Daoy (cell line): Measurements from ENCODE around the gene TXNDC17. TPM values are rescaled to one million over a fixed set of nuclear protein-coding genes. Genes with fewer than 3 reads are reported as not detected.
A peak's percentile ranks its signal among the peaks of the same experiment; 100 is the strongest.
"Not testable (repeated sequence)": the region's sequence is repeated elsewhere in the genome, so short reads cannot be mapped to it uniquely, and the experiment has no call there.

Experiments used
- DNase-seq: peaks from one replicate; pipeline ENCODE4 v3.0.0-alpha.2; 2015; ENCODE audit warnings: low read depth
- total RNA-seq: library from RNA; depleted of rRNA; stranded (reverse); fragments of >200 nt; shearing (Covaris generic); gene quantifications from 2 replicates; pipeline ENCODE4 v1.2.3, GENCODE V29; 2014; rRNA removed

TXNDC17 gene
- total RNA-seq: 258 and 269 TPM in 2 replicates

DNA sequence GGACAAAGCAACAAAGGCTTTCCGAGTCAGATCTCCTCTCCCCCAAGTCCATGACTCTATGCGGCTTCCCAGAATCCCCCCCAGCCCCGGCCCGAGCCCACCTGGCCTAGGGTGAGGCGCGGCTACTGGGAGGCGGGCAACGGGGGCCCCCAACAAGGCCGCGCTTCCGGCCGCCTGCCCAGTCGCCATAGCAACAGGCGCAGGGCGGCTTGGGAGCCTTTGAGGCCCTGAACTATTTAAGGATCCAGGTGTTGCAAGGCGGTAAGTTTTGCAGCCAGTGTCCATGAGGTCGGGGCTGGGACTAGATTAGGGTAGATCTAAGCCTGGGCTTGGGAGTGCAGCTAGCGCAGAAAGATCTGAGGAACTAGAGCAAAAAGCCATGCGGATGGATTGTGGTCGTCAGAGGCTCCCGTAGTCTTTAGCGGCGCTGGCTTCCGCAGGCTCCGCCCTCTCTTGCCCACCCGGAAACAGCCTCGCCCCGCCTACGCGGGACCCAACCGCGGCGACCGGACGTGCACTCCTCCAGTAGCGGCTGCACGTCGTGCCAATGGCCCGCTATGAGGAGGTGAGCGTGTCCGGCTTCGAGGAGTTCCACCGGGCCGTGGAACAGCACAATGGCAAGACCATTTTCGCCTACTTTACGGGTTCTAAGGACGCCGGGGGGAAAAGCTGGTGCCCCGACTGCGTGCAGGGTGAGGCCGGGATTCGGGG, at the start of gene TXNDC17, which contains the start of gene KIAA0753:
Gene TXNDC17, plus strand, starts transcription at position 525 of the 711 bp plus-strand sequence. Its CDS starts 23 bp downstream, at position 548.
Gene KIAA0753, minus strand, starts transcription at position 176 of the 711 bp plus-strand sequence. CDS start 5,608 bp downstream, outside the sequence.
- peak; percentile 96 for DNase-seq

DNA sequence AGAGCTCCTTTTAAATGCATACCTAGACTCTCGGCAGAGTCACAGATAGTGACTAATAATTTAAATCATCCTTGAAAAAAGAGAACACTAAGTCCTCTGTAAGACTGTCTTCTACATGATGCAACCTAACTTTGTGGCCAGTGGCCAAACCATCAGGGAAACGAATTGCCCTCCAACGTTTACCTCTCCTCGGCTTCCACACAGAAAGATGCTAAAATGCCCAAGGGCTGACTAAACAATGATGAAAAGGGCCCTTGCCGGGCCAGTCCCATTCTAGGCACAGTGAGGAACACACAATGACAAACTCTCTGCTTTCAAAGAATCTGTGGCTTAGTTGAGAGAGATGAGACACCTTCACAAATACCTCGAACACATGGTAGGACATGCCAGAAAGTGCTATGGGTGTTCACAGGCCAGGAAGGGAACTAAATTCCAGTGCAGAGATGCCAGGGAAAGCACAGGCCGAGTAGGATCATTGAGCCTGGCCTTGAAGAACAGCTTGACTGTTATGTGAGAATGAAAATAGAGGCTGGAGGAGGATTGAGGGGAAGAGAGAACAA, 49.2 kb upstream of the TXNDC17 start:
- DNase-seq: peak; percentile 29

DNA sequence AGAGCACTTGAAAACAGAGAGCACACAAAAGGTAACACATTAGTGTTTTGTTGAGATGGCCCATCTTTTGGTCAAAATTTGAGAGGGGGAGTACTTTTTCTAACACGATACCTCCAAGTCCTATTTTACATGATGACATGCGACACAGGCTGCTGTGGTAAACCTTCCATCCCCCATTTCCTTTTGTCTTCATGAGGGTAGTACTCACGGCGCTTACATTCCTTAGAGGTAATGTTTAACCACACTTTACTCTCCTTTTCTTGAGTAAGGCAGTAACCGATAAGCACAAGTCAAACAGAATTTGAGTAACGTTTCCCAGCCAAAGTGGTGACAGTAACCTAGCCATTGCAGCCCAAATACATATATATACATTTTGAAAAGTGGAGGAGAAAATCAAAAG, 48.7 kb upstream of the TXNDC17 start:
- DNase-seq: no peak

DNA sequence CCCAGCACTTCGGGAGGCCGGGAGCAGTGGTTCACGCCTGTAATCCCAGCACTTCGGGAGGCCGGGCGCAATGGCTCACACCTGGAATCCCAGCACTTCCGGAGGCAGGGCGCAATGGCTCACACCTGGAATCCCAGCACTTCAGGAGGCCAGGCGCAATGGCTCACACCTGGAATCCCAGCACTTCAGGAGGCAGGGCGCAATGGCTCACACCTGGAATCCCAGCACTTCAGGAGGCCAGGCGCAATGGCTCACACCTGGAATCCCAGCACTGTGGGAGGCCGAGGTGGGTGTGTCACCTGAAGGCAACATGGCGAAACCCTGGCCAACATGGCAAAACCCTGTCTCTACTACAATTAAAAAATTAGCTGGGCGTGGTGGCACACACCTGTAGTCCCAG, 47.5 kb upstream of the TXNDC17 start:
- not testable (repeated sequence) for DNase-seq

DNA sequence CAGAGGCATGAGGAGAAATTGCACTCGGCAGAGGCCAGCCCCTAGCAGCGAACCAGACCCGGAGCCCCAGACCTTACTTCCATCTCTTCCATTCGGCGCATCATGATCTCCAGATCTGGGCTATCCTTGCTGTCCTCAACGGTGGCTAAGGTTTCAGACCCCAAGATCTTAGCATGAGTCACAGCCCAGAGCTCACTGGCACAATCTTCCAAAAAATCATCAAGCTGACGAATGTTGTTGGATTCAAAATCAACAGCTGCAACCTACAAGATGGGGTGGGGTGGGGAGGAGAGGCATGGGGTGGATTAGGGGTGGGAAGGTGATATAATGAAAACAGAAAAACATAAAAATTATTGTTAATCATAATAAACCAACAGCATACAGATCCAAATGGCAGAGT, 44.8 kb upstream of the TXNDC17 start:
- DNase-seq: no peak

DNA sequence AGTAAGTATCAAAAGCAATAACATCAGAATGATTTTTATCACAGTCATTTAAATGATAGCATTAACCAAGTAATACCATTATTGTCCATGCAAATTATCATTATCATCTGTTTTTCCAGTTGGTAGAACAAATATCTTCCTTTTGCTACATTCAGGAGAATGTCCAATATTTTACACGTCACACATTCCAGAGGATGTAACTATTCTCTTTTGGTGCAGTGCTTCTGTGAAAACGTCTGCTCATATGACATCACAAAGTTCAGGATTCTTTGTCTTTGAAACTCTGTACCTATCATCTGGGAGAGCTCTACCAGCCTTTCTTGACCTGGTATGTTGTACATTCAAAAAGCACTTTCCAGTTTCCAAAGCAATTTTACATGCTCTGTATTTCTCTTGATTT, 44.3 kb upstream of the TXNDC17 start:
- DNase-seq: no peak

DNA sequence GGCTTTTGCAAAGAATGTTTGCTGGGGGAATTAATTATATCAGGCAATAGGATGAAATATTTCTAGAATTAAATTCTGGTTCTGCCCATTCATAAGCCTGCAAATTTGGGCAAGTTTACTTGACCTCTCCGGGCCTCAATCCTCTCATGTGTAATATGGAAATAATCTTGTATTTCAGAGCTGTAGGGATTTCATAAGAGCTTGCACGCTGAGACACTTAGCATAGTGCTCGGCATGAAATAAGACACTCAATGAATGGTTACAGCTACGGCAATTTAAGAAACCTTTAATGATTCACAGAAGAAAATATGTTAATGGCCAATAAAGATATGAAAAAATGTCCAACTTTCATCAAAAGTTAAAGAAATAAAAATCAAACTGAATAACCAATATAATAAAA, 43.9 kb upstream of the TXNDC17 start:
- no peak for DNase-seq

DNA sequence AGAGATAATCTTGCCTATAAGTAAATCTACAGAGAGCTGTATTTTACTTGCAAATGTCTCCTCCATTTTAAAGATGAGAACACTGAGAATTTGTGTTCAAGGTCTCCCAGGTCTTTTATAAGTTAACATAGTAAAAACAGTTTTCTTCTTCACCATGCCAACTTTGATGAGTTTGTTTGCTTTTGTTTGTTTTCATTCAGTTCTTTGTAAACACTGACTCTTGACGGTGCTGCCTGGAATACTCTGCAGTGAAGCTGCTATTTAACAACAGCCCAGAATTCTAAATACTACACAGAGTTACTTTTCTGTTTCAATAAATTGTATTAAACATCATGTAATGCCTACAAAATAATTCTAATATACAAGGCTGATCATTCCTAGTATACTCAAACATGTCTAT, 43.1 kb upstream of the TXNDC17 start:
- DNase-seq: no peak

DNA sequence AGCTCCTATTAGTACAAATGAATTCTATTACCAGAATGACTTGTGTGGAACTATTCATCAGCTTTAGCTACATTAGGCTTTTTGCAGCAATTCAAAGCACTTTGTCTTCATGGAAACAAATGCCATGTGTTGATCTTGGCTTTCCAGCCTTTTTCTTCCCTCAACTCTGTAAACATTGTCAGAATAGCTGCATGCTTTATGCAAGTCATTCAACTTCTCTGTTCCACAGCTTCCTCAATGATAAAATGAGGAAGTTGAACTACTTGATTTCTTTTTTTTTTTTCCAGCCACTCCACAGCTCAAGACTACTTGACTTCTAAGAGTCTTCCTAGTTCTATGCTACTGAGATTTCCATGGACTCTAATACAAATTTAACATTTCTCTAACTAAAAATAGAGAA, 41.5 kb upstream of the TXNDC17 start:
- no peak for DNase-seq

DNA sequence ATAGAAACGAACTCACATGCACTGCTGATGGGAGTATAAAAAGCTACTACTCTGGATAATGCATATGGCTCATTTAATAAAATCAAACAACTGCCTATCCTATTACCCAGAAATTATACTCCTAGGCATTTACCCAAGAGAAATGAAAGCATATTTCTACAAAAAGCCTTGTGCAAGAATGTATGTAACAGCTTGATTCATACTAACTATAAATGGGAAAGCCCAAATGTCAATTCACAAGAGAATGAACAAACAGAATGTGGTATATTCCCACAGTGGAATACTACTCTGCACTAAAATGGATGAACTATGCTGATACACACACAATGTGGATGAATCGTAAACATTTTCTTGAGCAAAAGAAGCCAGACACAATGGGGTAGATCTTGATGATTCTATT, 38.7 kb upstream of the TXNDC17 start:
- no peak for DNase-seq

DNA sequence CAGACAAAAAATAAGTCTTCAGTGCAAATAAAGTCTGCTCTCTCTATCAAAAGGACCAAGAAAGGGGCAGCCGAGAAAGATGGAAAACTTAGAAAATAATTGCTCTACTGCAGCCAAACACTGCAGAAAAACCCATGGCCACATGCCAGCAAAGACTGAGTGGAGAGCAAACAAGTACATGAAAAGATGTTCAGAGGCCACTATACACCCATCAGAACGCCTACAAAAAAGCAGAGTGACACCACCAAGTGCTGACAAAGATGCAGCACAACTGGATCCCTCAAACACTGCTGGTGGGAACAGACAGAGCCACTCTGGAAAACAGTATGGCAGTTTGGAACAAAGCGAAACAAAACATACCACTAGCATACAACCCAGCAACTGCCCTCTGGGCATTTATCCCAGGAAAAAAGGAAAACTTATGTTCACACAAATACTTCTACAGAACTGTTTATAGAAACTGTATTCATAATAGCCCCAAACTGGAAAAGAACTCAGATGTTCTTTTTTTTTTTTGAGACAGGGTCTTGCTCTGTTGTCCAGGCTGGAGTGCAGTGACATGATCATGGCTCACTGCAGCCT, 37.0 kb upstream of the TXNDC17 start:
- no peak for DNase-seq

DNA sequence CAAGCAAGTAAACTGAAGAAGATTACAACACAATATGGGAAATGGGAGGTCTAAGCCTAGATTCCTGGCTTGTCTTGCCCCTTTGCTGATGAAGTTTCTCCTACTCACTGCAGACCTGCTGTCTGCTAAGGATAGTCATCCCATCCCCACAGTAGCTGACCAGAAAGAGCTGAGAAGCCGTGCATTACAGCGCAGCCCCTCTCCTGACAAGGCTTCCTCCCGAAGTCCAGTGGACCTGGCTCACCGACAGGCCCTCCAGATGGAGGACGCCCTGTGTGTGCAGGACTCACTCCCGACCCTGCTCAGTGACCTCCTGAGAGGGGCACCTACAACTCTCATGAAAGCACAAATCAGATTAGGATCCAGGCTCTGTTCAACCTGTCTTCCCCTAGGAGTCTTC, 35.7 kb upstream of the TXNDC17 start:
- no peak for DNase-seq

DNA sequence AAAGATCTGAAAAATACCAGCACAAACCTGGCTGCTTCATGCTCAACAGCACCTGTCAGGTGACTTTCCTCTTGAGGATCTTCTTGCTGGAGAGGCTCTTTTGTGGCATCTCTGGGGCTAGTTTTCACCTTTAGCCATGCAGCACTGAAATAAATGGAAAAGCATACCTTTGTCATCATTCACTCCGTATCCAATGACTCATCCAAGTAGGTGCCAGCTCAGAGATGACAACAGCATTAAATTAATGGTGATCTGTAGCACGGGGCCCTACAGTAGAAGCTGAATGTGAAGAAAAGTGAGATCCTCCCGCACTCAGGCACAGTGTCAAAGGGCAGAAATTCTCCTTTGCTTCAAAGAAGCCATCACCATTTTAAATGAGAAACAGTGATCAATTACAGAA, 32.5 kb upstream of the TXNDC17 start:
- DNase-seq: peak; percentile 35

DNA sequence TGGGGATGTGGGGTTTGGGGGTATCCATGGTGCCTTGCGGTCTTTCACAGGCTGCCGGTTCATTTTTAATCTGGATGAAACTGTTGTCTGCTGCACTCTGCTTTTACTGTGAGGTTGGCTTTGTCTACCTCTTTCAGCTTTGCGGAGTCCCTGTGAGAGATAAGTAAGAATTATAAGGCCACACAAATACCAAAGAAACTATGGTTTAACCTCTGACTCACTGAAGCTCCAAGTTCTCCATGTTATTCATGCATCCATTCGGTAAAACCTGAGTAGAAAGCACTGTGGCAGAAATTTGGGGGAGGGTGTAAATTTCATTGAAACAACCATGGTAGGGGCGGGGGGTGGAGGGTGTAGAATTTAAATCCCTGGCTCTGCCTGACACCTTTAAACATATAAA, 30.8 kb upstream of the TXNDC17 start:
- DNase-seq: no peak

DNA sequence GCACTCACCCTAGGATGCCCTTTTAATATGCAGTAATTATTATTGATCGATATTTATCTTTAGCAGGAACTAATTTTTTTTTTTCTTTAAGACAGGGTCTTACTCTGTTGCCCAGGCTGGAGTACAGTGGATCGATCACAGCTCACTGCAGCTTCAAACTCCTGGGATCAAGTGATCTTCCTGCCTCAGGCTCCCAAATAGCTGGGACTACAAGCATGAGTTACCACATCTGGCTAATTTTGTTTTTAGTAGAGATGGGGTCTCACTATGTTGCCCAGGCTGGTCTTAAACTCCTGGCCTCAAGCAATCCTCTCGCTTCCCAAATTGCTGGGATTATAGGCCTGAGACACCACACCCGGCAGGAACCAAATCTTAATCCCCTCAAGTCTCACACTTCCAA, 29.6 kb upstream of the TXNDC17 start:
- no peak for DNase-seq

DNA sequence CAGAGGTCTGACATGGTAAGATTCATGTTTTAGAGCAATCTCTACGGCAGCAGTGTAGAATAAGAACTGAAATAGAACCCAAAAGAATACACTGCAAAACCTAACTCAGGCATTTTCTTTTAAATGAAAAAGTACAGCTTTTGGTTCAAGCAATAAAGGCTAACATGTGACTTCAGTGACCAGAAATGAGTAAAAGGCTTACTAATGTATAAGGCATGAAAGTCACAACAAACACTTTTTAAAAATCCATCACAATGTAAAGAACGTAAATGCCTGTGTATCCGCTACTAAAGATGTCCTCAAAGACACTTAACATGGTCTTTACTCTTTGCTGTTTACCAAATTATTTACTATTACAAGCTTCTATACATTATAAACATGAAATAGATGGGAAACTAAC, 16.9 kb upstream of the TXNDC17 start:
- DNase-seq: no peak

DNA sequence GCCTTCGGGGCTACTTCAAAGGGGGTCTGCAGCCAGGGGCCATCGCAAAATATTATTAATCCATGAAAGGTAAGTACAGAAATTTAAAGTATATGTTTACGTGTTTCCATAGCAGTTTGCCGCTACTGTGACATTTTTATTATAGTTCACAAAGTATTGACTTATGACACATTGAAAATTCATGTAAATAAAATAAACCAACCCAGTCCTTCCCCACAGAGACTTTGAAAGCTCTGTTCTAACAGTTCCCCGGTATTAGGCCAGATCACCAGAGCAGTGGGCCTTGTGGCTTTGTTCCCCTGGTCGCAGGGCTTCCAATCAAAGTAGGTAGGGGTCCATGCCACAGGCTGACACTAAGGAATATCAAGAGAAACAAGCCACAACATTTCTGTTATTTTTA, 14.2 kb upstream of the TXNDC17 start:
- DNase-seq: no peak

DNA sequence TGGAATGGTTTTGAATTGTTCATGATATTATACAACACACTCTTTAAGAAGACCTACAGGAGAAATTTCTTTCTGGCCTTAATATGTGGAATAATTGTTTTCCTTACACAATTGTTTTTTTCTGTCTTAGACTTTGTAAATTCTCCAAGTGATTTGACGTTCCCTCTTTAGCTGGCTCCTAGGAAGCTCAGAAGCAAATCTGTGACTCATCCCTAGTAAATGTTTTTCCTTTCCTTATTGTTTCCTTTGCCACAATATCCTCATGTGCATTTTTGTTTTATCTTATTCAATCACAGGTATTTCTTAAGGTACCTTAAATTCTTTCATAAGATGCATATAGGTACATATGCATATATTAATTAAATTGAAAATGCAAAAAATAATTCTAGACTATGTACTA, 13.8 kb upstream of the TXNDC17 start:
- DNase-seq: no peak

DNA sequence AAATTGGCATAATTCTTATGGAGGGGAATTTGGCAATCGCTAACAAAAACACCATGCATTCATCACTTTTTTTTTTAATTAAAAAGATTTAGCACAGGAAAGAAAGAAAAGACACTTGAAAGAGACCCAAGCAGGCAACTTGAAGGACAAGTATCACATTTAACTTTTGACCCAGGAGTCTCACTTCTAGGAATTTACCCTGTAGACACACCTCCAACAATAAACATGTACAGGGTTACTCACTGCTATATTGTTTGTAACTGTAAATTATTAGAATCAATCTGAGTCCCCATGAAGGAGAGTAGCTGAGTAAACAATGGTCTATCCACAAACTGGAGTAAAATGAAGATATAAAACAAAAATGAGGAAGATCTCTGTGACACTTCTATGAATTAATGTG, 10.5 kb upstream of the TXNDC17 start:
- DNase-seq: no peak

DNA sequence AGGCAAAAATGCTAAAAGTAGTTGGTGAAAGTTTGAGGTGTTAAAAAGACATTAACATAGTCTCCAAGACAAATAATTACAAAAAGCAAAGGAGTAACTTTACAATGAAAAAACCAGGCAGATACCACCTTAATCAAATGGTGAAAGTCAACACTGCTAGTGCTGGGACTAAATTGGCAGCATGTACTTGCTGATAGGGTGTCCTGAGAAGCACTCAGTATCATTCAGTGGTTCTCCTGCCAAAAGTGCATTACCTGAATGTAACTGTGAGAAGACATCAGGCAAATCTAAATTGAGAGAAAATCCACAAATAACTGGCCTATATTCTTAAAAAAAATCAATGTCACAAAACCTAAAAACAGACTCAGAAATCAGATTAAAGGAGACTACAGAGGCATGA, 8.3 kb upstream of the TXNDC17 start:
- no peak for DNase-seq

DNA sequence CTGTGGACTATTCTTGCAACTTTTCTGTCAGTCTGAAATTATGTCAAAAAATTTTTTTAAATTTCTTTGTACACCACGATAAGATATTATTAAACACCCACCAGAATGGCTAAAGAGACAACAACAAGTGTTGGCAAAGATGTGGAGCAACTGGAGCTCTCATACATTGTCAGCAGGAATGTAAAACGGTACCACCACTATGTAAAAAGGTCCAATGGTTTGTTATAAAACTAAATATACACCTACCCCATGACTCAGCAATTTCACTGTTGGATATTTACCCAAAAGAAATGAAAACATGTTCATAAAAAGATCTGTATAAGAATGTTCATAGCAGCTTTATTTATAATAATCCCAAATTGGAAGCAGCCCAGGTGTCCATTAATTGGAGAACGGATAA, 7.6 kb upstream of the TXNDC17 start:
- no peak for DNase-seq

DNA sequence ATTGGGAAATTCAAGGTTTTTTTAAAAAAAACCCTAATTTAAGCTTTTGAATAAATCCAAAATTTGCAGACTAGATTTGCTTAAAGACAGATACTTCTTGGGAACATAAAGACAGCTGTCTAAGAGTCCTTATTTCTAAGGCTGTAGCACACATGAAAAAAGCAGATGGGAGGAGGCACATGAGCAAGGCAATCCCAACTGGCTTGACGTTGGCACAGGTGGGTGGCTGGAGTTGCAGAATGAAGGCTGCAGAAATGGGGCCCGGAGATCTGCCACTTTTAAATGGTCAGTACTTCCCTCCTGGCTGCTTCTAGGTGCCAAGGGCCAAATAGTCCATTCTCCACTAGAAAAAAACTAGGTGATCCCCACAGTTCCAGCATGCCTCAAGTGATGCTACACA, 4.8 kb upstream of the TXNDC17 start:
- no peak for DNase-seq
